ENCODE data around the gene TMOD1.
"Not testable (repeated sequence)": the region's sequence is repeated elsewhere in the genome, so short reads cannot be mapped to it uniquely, and the experiment has no call there.

Gene TMOD1

DNA sequence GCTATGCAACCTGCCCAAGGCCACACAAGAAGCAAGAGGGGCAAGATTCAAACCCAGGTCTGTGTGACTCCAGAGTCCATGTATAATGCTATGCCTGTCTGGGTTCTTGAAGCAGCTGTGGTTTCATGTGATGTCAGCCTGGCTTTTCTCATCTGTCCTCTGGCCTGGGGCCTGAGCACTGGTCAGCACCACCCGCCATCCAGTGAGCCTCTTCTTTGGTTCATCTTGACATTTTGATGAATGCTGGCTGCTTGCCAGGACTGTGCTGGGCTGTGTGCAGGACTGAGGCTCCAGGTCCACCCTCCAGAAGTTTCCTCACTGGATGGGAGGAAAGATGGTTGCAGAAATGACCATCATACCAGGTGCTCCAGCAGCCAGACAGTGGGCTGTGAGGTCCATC is 70.2 kb downstream of the TMOD1 start:
- DNase-seq, result no peak

DNA sequence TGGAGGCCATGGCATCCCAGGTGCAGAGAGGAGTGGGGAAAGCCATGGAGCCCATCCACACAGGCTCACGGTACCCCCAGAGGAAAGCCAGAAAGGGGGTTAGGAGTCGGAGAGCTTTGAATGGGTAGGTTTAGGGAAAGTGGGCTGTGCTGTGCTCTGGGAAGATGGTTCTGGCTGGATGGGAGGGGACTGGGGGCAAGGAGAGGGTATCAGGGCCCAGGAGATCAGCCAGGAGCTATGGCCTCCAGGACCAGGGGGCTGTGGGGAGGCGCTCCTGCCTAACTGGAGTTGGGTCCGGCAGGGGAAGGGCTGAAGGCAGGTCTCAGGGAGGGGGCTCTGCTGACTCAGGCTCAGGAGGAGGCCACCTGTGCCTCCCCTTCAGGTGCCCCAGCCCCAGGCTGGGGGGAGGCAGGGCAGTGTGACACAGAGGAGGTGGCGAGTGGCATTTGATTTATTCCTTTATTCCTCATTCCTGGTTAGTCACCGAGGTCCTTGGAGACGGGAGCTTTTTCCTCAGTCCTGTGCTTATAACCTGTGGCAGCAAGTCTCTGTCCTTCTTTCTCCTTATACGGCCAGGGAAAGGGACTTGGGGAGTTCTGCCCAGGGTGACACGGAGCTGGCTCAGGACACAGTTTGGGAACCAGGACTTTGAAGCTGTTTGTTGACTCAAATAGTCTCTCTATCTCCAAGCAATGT is 70.9 kb downstream of the TMOD1 start:
- DNase-seq, result no peak

DNA sequence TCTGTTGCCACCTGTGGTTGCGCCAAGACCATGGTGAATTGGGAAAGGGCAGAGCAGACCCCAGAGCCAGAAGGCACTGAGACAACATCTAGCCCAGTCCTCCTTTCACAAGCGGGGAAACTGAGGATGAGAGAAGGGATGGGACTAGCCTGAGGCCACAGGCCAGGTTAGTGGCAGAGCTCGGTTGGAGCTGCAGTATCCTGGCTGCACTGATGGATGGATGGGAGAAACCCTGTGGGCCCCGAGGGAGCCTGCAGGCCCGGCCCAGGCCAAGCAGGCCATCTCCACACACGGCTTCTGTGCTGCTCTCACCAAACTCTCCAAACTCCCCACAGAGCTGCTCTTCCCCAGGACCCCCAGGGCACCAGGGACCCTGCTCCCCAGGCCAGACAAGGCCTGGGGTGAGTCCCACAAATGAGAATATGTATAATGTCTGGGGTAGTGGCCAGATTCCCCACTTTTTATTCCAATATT is 71.5 kb downstream of the TMOD1 start:
- no peak for DNase-seq

DNA sequence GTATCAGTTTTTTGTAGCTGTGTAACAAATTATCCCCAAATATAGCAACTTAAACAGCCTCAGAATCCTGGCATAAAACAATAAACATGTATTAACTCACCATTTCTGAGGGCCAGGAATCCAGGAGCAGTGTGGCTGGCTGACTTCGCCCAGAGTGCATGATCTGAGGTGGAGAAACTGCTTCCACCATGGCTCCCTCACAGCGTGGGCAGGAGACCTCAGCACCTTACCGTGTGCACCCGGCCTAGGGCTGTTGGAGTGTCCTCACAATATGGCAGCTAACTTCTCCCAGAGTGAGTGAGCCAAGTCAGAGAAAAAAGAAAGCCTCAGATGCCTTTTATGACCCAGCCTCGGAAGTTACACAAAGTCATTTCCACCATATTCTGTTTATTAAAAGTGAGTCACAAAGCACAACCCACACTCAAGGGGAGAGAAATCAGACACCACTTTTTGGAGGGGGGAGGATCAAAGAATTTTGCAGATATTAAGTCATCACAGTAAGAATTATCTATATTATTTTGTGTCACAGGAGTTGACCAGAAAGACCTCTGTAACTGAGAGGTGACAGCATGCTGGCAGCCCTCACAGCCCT is 72.1 kb downstream of the TMOD1 start:
- DNase-seq, result no peak

DNA sequence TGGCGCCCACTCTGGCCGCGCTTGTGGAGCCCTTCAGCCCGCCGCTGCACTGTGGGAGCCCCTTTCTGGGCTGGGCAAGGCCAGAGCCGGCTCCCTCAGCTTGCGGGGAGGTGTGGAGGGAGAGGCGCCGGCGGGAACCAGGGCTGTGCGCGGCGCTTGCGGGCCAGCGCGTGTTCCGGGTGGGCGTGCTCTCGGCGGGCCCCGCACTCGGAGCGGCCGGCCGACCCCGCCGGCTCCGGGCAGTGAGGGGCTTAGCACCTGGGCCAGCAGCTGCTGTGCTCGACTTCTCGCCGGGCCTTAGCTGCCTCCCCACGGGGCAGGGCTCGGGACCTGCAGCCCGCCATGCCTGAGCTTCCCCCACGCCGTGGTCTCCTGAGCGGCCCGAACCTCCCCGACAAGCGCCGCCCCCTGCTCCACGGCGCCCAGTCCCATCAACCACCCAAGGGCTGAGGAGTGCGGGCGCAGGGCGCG is 72.7 kb downstream of the TMOD1 start:
- not testable (repeated sequence) for DNase-seq

DNA sequence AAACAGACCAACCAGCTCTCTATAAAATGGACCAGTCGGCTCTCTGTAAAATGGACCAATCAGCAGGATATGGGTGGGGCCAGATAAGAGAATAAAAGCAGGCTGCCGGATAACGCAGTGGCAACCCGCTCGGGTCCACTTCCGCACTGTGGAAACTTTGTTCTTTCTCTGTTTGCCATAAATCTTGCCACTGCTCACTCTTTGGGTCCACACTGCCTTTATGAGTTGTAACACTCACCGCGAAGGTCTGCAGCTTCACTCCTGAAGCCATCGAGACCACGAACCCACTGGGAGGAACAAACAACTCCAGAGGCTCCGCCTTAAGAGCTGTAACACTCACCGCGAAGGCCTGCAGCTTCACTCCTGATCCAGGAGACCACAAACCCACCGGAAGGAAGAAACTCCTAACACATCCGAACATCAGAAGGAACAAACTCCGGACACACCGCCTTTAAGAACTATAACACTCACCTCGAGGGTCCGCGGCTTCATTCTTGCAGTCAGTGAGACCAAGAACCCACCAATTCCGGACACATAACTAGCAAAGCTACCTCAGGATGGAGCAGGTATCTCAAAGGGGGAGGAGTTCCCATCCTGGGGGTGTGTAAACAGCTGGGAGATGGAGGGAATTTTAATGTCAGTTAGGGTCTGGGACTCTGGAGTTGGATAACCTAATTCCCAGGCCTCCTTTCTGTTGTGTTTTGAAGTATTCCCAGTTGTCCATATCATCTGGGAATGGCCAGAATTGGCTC is 73.6 kb downstream of the TMOD1 start:
- DNase-seq, result peak; percentile 12 to 58 (median 36)

DNA sequence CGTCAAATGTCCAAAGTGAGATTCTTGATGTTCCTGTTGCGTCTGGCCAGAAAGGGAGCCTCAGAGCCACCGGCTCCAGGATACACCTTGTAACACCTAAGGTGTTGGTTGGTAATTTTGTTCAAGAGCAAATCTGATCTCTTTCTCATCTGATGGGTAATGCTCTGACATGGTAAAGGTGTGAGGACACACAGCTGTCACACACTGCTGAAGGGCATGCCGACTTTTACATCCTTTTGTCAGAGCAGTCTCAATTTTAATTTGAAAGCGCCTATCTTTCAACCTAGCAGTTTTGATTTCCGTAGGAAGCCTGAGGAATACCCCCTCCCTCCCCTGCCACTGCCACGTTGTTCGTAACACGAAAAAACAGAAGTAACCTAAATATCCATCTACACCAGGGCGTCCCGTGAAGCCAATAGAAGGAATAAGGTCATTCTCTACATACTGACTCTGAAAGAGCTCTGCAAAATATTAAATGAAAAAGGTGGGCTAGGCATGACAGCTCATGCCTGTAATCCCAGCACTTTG is 74.3 kb downstream of the TMOD1 start:
- no peak for DNase-seq

DNA sequence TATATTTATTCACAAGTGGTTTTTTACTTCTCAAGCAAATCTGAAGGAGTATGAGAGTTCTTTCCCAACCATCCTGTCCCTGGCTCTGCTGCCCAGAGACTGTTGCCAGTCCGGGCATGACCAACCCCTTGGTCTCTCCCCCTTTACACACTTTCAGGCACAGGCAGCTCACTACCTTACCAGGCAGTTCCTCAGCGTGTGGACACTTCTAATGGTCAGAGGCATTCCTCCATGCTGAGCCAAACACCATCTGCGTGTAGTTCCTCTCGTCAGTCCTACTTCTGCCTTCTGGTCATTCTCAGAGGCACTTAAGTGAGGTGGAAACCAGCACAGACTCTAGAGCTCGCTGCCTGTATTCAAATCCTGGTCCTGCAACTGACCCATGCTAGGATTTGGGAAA is 75.6 kb downstream of the TMOD1 start:
- DNase-seq, result no peak

DNA sequence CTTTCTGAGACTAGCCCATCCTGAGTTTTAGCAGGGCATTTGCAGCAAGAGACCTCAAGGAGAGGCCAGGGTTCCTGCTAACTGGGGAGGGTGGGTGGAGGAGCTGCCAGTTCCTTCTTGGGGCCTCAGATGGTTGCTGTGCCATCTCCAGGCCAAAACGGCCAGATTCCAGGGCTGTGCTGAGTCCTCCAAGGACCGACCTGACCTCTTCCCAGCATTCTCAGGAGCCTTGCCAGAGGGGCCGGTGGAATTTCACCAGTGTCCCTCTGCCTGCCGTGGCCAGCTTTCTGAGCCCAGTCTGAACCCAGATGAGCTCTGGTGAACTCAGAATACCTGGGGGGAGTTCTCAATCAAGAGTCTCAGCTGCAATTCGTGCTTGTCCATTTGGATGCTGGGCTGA is 77.4 kb downstream of the TMOD1 start:
- no peak for DNase-seq

DNA sequence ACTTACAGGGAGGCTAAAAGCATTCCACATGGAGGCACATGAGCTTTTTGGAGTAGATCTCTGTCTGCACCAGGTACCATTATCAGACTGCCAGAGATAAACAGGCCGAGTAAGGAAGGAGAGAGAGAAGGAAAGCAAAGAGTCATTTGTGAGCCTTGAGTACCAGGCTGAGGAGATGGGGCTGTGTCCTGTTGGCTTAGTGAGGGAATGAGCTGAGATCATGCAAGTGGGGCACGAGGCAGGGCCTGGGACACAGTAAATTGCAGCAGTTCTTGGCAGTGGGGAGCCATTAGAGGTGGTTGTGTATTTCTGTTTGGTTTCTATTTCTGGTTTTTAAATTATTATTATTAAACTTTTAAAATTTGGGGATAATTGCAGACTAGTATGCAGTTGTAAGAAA is 78.4 kb downstream of the TMOD1 start:
- DNase-seq, result no peak

DNA sequence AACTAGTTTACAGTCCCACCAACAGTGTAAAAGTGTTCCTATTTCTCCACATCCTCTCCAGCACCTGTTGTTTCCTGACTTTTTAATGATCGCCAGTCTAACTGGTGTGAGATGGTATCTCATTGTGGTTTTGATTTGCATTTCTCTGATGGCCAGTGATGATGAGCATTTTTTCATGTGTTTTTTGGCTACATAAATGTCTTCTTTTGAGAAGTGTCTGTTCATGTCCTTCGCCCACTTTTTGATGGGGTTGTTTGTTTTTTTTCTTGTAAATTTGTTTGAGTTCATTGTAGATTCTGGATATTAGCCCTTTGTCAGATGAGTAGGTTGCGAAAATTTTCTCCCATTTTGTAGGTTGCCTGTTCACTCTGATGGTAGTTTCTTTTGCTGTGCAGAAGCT is 80.1 kb downstream of the TMOD1 start:
- not testable (repeated sequence) for DNase-seq

DNA sequence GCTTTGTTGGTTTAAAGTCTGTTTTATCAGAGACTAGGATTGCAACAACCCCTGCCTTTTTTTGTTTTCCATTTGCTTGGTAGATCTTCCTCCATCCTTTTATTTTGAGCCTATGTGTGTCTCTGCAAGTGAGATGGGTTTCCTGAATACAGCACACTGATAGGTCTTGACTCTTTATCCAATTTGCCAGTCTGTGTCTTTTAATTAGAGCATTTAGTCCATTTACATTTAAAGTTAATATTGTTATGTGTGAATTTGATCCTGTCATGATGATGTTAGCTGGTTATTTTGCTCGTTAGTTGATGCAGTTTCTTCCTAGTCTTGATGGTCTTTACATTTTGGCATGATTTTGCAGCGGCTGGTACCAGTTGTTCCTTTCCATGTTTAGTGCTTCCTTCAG is 83.3 kb downstream of the TMOD1 start:
- DNase-seq, result not testable (repeated sequence)

DNA sequence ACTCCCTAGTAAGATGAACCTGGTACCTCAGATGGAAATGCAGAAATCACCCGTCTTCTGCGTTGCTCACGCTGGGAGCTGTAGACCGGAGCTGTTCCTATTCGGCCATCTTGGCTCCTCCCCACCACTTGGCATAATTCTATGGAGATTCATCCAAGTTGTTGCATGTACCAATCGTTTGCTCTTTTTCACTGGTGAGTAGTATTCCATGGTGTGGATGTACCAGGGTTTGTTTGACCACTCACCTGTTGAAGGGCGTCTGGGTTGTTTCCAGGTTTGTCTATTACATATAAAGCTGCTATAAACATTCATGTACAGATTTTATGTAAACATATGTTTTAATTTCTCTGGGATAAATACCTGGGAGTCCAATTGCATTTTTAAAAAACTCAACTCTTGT is 85.4 kb downstream of the TMOD1 start:
- not testable (repeated sequence) for DNase-seq

DNA sequence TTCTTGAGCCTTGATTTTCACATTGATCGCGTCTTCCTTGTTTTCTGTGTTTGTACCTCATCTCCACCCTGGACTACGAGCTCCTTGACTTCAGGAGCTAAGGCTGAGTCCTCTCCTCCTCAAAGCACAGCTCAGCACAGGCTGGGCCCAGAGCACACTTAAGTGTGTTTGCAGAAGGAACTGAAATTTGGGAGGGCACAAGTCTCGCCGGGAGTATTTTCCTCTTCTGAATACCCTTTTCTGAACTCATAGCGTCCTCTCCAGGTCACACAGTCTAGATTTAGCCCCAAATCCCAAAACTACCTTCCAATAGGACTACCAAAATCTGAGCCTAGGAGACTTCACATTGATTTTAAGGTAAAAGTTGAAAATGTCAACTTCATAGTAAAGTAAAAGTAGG is 90.1 kb downstream of the TMOD1 start:
- no peak for DNase-seq

DNA sequence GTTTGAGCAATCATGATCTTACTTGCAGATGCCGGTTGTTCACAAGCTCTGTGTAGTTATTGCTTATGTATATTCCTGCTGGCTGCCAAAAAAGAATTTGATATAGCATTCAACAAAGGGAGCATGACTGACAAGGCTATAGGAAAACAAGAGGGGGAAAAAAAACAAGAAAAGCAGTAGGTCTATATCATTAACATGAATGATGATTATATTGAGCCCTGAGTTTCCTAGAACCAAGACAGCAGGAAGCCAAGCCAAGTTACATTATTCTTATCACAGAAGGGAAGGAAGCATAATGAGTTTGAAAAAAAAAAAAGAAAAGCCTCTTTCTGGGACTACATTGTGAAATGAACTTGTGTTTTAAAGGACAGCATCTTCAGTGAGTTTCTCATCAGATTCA is 90.7 kb downstream of the TMOD1 start:
- DNase-seq, result no peak

DNA sequence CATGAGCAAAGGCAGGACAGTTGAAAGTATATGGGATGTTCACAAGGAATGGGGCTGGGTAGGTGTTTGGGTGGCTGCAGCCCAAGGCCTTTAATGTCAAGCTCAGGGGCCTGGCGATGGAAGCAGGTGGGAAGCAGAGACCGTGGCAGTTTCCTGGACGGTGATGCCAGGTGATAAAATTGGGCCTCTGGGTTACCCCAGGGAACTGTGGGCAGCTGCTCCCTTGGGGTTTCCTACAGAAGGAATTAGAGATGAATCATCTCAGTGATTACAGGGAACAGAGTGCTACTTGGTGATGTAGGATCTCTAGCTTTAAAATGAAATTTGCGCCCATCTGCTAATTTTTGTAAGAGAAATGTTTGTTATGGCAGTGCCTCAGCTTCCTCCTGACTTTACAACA is 92.5 kb downstream of the TMOD1 start:
- no peak for DNase-seq

DNA sequence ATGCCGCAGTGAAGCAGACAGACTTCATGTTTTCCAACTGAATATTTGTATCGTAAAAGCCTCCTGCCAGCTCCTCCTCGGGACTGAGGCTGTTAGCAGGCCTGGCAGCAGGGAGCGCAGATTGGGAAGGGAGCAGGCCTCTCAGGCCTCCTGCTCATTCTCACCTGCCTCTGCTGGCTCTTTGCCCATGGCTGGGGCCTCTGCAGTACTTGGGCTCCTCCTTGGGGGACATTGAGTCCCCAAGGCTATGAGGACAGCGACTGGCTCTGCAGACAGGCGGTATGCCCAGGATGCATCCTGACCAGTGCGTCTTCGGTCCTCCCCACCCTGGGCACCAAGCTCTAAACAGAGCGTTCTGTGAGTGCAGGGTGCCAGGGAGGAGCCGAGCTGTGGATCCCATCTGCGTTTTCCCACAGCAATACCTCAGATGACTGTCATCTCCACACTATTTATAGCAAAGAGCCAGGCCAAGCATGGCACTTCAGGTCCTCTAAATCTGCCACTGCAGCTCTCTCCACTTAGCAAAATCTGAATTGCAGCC is 93.0 kb downstream of the TMOD1 start:
- DNase-seq, result no peak

DNA sequence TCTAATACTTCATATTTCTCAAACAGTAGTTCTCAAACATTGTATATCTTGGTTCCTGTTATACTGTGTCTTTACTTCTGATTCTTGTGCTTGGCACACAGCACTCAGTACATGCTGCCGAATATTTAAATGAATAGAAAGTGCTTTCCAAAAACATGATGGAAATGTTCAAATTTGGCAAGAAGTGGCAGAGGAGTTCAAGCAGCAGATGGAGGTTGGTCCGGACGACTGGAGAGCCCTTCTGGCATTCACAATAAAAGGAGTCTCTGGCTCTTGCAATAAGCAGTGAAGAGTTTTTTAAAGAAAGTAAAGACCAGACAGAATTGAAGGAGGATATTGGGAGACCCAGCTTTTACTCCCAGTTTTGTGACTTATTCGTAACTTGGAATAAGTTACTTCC is 95.4 kb downstream of the TMOD1 start:
- DNase-seq, result no peak

DNA sequence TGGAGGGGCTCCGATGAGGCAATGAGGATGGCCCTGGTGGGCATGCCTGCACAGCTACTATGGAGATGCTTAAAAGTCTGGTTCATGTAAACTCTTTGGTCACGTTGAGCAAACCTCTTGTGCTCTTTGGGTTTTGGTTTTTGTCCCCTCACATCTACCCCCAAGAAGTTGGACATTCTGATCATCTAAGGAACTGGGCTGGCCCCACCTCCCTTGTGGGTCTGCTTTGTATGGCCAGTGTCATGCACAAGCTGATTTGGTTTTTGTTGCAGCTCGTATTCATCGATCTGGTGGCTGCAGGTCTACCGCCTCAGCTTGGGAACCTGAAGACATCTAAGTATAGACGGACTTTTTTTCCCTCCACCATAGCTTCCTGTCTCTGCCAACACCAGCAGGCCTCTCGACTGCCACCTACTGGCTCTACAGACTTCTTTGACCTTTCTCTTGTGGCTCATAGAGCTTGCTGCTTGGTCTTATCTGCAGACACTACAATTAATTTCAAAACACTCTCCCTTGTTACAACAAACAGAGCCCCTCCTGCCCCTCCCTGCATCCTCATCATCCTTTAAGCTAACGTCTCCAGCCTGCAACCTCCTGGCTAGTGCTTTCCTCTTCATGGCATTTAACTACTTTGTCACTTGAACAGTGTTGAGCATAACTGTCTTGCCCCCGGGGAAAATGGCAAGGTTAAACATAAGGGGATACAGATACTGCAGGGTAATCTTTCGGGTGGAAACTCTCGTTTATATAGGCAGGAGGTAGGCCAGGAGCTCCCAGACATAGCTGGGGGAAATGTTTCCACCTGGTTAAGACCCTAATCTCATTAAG is 97.2 kb downstream of the TMOD1 start:
- peak; percentile 33 to 74 (median 53) for DNase-seq

DNA sequence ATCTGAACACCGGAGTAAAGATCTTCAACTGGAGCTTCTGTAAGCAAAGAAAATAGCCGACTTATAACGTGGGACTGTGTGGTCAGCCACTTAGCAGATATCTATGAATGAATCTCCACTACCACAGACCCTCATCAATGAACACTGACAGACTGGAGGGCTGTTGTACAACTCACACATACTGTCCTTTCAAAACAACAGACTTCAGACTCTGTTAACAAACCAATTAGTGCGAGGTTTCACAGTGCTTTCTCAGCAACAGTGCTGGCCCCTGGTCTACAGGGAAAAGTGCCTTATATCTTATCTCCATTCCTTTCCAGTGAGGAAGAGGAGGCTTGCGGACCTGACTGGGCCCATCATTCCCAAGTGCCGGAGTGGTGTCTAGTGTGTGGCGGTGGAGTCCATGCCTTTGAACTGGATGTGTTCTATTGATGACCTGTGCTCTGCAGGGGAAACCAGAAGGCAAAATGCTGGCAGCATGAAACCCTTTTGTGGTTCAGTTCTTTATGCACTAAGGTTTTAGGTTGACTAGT is 97.9 kb downstream of the TMOD1 start:
- no peak for DNase-seq

DNA sequence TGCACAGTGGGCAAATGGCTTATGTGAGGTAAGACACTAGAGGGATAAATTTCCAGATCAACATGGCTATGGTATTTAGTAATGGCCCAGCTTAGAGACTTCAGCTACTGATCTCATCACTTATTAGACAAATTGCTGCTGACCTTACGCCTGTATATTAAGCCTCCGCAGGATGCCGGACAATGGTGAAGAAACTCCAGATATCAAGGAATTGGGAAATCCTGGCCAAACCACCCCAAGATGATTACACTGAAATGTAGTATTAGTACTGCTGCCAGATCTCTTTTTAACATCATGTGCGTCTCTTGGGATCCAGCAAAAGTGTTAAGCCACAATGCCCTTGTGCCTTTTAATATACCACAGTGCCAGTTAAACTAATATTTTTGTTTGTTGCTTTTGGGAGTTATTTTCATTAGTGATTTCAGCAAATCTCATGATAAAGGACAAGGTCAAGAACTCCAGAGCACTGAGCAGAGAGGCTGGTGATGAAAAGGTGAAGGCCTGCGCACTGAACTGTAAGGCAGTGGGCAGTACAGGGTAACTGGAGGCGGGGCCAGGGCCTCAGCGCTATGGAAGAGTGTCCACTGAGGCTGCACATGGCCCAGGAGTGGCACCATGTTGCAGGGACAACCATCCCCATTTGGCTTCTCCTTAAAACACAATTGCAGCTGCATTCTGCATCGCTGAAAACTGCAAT is 99.2 kb downstream of the TMOD1 start:
- DNase-seq, result no peak
